GM23338 (cell line): Measurements from ENCODE around the gene PPTC7. TPM values are rescaled to one million over a fixed set of nuclear protein-coding genes. Genes with fewer than 3 reads are reported as not detected.

Experiments
- CREB1 ChIP-seq: fragments of 250-450 bp; sonication (Bioruptor Pico); IDR thresholded peaks from 2 replicates; pipeline ENCODE4 v1.5.0; 2020; ENCODE audit warnings: low read depth, mild to moderate bottlenecking, moderate library complexity
- CTCF ChIP-seq, 2 experiments: fragments of 200-600 bp in 1 of 2; sonication (generic) in 1 of 2; conservative IDR thresholded peaks; 2 replicates each; pipeline versions ENCODE4 v1.5.1 to v1.6.1; 2016 to 2017; ENCODE audit warnings: antibody characterized with exemption in 2 of 2, low read depth in 2 of 2, mild to moderate bottlenecking in 2 of 2, moderate library complexity in 1 of 2
- ETS1 ChIP-seq: IDR thresholded peaks from 2 replicates; pipeline ENCODE4 v1.6.1; 2016; ENCODE audit warnings: antibody characterized with exemption
- EZH2 ChIP-seq: fragments of 200-600 bp; sonication (generic); IDR thresholded peaks from one replicate; pipeline ENCODE4 v1.8.0; 2017; ENCODE audit warnings: antibody characterized with exemption, mild to moderate bottlenecking, low read depth; ENCODE audit not compliant: unreplicated experiment
- EZH2phosphoT487 ChIP-seq: fragments of 200-600 bp; sonication (generic); IDR thresholded peaks from one replicate; pipeline ENCODE4 v1.8.1; 2018; ENCODE audit warnings: antibody characterized with exemption; ENCODE audit not compliant: unreplicated experiment
- JUNB ChIP-seq: IDR thresholded peaks from one replicate; pipeline ENCODE4 v1.6.1; 2016; ENCODE audit warnings: antibody characterized with exemption; ENCODE audit not compliant: unreplicated experiment
- NANOG ChIP-seq: IDR thresholded peaks from 2 replicates; pipeline ENCODE4 v1.6.1; 2016; ENCODE audit warnings: antibody characterized with exemption, borderline replicate concordance
- POLR2AphosphoS5 ChIP-seq: IDR thresholded peaks from 2 replicates; pipeline ENCODE4 v1.6.1; 2016; ENCODE audit warnings: antibody characterized with exemption, low read depth
- ZNF331 ChIP-seq: fragments of 250-450 bp; sonication (Bioruptor Pico); IDR thresholded peaks from 2 replicates; pipeline ENCODE4 v1.5.0; 2020; ENCODE audit warnings: low read depth, mild to moderate bottlenecking, moderate library complexity
- ZNF462 ChIP-seq: fragments of 250-450 bp; sonication (Bioruptor Pico); IDR thresholded peaks from 2 replicates; pipeline ENCODE4 v1.5.0; 2020; ENCODE audit warnings: mild to moderate bottlenecking, moderate library complexity
- polyA plus RNA-seq: library from polyadenylated mRNA; unstranded; fragments of >200 nt; fragmentation: Nextera tagmentation; extraction: Ambion mirVana; gene quantifications from 2 replicates; pipeline ENCODE4 v1.2.1, GENCODE V29; 2016
- total RNA-seq: library from RNA; depleted of rRNA; stranded (reverse); fragments of >200 nt; shearing (Covaris generic); gene quantifications from 2 replicates; pipeline ENCODE4 v1.2.3, GENCODE V29; 2014

Gene PPTC7
- total and polyA plus RNA-seq, 2 experiments from 2014 or later: 7.5 to 17.5 TPM

GRCh38 chr12:110557300-110557699, 25.8 kb downstream of the PPTC7 start (continued):
- no peak for TF ChIP-seq ZNF462
- no peak for TF ChIP-seq NANOG
- no peak for TF ChIP-seq EZH2phosphoT487
- TF ChIP-seq EZH2: no peak
- no peak for TF ChIP-seq ETS1
- no peak for TF ChIP-seq ZNF331 (CRISPR knock-in tag)
- TF ChIP-seq POLR2AphosphoS5: no peak
- no peak for TF ChIP-seq CTCF (conservative IDR thresholded peaks at IDR 0.05; ENCODE audit: low read depth in 2 of 2)
- no peak for TF ChIP-seq CREB1 (CRISPR knock-in tag)
- no peak for TF ChIP-seq JUNB
